CD14-positive monocyte (primary cell): ENCODE measurements around the gene ERFL. TPM values are rescaled to one million over a fixed set of nuclear protein-coding genes. Genes with fewer than 3 reads are reported as not detected.

ENCODE experiments used
- DNase-seq, 3 donors: peaks; one replicate each; pipeline ENCODE4 v3.0.0-alpha.2; 2011 to 2022
- H2AFZ ChIP-seq: 2 replicates; pipeline ENCODE4 v1.6.0; 2012; ENCODE audit warnings: mild to moderate bottlenecking, low read depth, low read length, inconsistent platforms; ENCODE audit not compliant: insufficient read depth, poor library complexity, severe bottlenecking
- H3K27ac ChIP-seq, 2 donors: 1 replicate in 1 of 2; 2 replicates in 1 of 2; pipeline ENCODE4 v1.5.1; 2012 to 2013; ENCODE audit warnings: low read length in 2 of 2, control low read depth in 1 of 2, inconsistent platforms in 1 of 2, low read depth in 1 of 2, mild to moderate bottlenecking in 1 of 2
- H3K27me3 ChIP-seq, 2 donors: one replicate each; pipeline versions ENCODE4 v1.6.0 to v1.6.1; 2011 to 2013; ENCODE audit warnings: low read length in 2 of 2; ENCODE audit not compliant: control insufficient read depth in 2 of 2, insufficient read depth in 2 of 2
- H3K36me3 ChIP-seq, 2 donors: replicated peaks in 1 of 2; 1 replicate in 1 of 2; 2 replicates in 1 of 2; pipeline versions ENCODE4 v1.5.1 to v1.6.1; 2012 to 2013; ENCODE audit warnings: low read length in 2 of 2, control low read depth in 1 of 2, inconsistent platforms in 1 of 2, mild to moderate bottlenecking in 1 of 2; ENCODE audit not compliant: insufficient read depth in 2 of 2, control insufficient read depth in 1 of 2
- H3K4me1 ChIP-seq, 2 donors: 1 replicate in 1 of 2; 2 replicates in 1 of 2; pipeline versions ENCODE4 v1.5.1 to v1.6.1; 2012 to 2013; ENCODE audit warnings: low read length in 2 of 2, control low read depth in 1 of 2, inconsistent platforms in 1 of 2, mild to moderate bottlenecking in 1 of 2, moderate library complexity in 1 of 2; ENCODE audit not compliant: insufficient read depth in 2 of 2, control insufficient read depth in 1 of 2
- H3K4me2 ChIP-seq: replicated peaks from 2 replicates; pipeline ENCODE3; 2012; ENCODE audit warnings: low read length, moderate library complexity, mild to moderate bottlenecking; ENCODE audit not compliant: poor library complexity, severe bottlenecking; ENCODE audit errors: extremely low read depth
- H3K4me3 ChIP-seq, 3 experiments: fragments of 200-600 bp in 1 of 3; sonication (generic) in 1 of 3; replicated peaks in 1 of 3; 1 replicate in 2 of 3; 2 replicates in 1 of 3; pipeline ENCODE4 v1.5.1; 2011 to 2013; ENCODE audit warnings: low read length in 3 of 3, mild to moderate bottlenecking in 3 of 3, control low read depth in 2 of 3, low read depth in 2 of 3, inconsistent platforms in 1 of 3, moderate library complexity in 1 of 3
- H3K79me2 ChIP-seq: 2 replicates; pipeline ENCODE4 v1.6.0; 2012; ENCODE audit warnings: mild to moderate bottlenecking, control low read depth, inconsistent platforms, low read length, moderate library complexity; ENCODE audit not compliant: insufficient read depth
- H3K9ac ChIP-seq: 2 replicates; pipeline ENCODE4 v1.6.0; 2017; ENCODE audit warnings: low read length, mild to moderate bottlenecking; ENCODE audit not compliant: insufficient read depth, poor library complexity, severe bottlenecking
- H3K9me3 ChIP-seq, 2 donors: replicated peaks in 1 of 2; 1 replicate in 1 of 2; 2 replicates in 1 of 2; pipeline versions ENCODE4 v1.5.1 to v1.6.1; 2012 to 2013; ENCODE audit warnings: low read length in 2 of 2, control low read depth in 1 of 2; ENCODE audit not compliant: control insufficient read depth in 1 of 2, insufficient read depth in 1 of 2
- H4K20me1 ChIP-seq: 2 replicates; pipeline ENCODE4 v1.6.0; 2012; ENCODE audit warnings: mild to moderate bottlenecking, low read length, control low read depth, moderate library complexity; ENCODE audit not compliant: insufficient read depth
- H3K27ac Mint-ChIP-seq, 7 donors: one replicate each; pipeline ENCODE4 v1.8.0; 2020; ENCODE audit warnings: mild to moderate bottlenecking in 7 of 7, mixed read lengths in 7 of 7, moderate library complexity in 6 of 7, inconsistent platforms in 2 of 7
- H3K27me3 Mint-ChIP-seq, 3 donors: one replicate each; pipeline ENCODE4 v1.8.0; 2021 to 2022; ENCODE audit warnings: low read depth in 3 of 3, mild to moderate bottlenecking in 3 of 3, mixed read lengths in 3 of 3, moderate library complexity in 3 of 3, inconsistent platforms in 1 of 3
- H3K36me3 Mint-ChIP-seq, 2 donors: one replicate each; pipeline ENCODE4 v1.8.0; 2020; ENCODE audit warnings: mixed read lengths in 2 of 2, inconsistent platforms in 1 of 2, mild to moderate bottlenecking in 1 of 2
- H3K4me1 Mint-ChIP-seq: one replicate; pipeline ENCODE4 v1.8.0; 2020; ENCODE audit warnings: mild to moderate bottlenecking, mixed read lengths
- H3K4me3 Mint-ChIP-seq, 2 donors: one replicate each; pipeline ENCODE4 v1.8.0; 2020; ENCODE audit warnings: mild to moderate bottlenecking in 2 of 2, mixed read lengths in 2 of 2, moderate library complexity in 1 of 2
- H3K9me3 Mint-ChIP-seq, 7 donors: one replicate each; pipeline ENCODE4 v1.8.0; 2020 to 2022; ENCODE audit warnings: mixed read lengths in 7 of 7, mild to moderate bottlenecking in 6 of 7, moderate library complexity in 6 of 7, inconsistent platforms in 2 of 7
- WGBS: methylation state at CpG from one replicate; pipeline ENCODE4 v1.1.5; 2013; ENCODE audit warnings: missing lambda C conversion rate; ENCODE audit not compliant: insufficient coverage; 5-methylcytosine and 5-hydroxymethylcytosine counted together
- intact Hi-C, 2 donors: fragments of 100-400 bp; cut with micrococcal nuclease; formaldehyde crosslinking; loops; one replicate each; pipeline versions ENCODE4 v1.15.0 to v1.15.1; 2023
- polyA plus RNA-seq, 3 donors: library from polyadenylated mRNA; depleted of rRNA in 1 of 3; unstranded in 2 of 3; stranded (reverse) in 1 of 3; fragments of 300-500 nt in 2 of 3; fragments of >200 nt in 1 of 3; fragmentation: Illumina TruSeq in 2 of 3; gene quantifications; 1 replicate in 2 of 3; 2 replicates in 1 of 3; pipeline ENCODE4 v1.2.3, GENCODE V29; 2012 to 2021
- TF ChIP-seq, protein P1 (sequence below): fragments of 200-600 bp; IDR thresholded peaks from one replicate; pipeline ENCODE4 v1.8.0; 2022; ENCODE audit warnings: antibody characterized with exemption, mild to moderate bottlenecking

ERFL gene
- polyA plus RNA-seq, 3 donors = not detected

DNA sequence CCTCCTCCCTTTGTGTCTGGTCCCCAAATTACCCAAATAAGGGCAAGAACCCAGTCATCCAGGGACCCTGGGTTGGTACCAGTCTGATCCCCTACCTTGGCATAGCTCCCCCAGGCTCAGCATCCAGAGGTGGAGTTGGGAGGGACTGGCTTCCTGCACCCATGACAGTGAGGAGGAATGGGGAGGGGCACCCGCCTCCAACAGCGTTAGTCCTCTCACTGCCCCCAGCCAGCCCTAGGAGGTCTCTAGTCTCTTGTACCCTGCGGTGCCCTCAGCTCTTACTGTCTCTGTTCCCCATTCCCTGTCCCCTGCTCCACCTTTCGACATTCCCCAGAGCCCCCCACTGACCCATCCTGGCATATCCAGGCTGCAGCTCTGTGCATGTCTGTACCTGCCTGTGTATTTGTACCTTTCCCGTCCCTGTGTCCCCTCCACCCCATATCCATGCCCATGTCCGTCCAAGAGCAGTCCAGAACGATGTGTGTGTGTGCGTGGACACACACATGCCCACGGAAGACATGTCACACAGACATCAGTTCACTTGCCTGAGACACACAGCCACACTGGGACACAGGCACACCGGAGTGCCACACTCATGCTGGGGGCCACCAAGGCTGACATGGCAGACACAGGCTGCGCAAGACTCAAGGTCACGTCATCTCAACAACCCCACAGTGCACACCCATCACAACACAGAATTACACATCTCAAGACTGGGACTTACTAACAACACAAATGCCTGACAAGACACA, 17.8 kb downstream of the ERFL start:
- peaks cover 73% of the 10 kb centered on the region for H4K20me1 ChIP-seq
- H3K4me2 ChIP-seq = no peak overlapping the region
- H3K9ac ChIP-seq = no peak overlapping the region
- intact Hi-C loops = no loop called here
- H3K36me3 Mint-ChIP-seq = peaks cover 23 to 27% of the 10 kb centered on the region in 2 donors
- H3K27me3 ChIP-seq = peaks cover 22 to 41% of the 10 kb centered on the region in 2 donors
- H3K27ac Mint-ChIP-seq = peak overlapping the region in 3 of 7 donors; percentile 4 to 30 (median 8)
- TF ChIP-seq, protein P1, sequence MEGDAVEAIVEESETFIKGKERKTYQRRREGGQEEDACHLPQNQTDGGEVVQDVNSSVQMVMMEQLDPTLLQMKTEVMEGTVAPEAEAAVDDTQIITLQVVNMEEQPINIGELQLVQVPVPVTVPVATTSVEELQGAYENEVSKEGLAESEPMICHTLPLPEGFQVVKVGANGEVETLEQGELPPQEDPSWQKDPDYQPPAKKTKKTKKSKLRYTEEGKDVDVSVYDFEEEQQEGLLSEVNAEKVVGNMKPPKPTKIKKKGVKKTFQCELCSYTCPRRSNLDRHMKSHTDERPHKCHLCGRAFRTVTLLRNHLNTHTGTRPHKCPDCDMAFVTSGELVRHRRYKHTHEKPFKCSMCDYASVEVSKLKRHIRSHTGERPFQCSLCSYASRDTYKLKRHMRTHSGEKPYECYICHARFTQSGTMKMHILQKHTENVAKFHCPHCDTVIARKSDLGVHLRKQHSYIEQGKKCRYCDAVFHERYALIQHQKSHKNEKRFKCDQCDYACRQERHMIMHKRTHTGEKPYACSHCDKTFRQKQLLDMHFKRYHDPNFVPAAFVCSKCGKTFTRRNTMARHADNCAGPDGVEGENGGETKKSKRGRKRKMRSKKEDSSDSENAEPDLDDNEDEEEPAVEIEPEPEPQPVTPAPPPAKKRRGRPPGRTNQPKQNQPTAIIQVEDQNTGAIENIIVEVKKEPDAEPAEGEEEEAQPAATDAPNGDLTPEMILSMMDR = no peak
- H3K27me3 Mint-ChIP-seq = peaks cover 4 to 46% (median 45%) of the 10 kb centered on the region in 3 donors
- WGBS = 66% methylated on average over 11 of the region's 12 CpGs
- peaks cover 22 to 25% of the 10 kb centered on the region in 2 donors for H3K36me3 ChIP-seq
- peak overlapping the region in 1 of 2 donors; percentile 21 for H3K4me3 Mint-ChIP-seq
- no peak overlapping the region for H3K27ac ChIP-seq
- H3K9me3 ChIP-seq = peaks cover 0 to 5% of the 10 kb centered on the region in 2 donors
- H3K4me1 ChIP-seq = no peaks in the 10 kb centered on the region
- peaks cover 0 to 8% (median 3%) of the 10 kb centered on the region in 7 donors for H3K9me3 Mint-ChIP-seq
- DNase-seq = no peak
- no peak overlapping the region for H2AFZ ChIP-seq
- no peaks in the 10 kb centered on the region for H3K79me2 ChIP-seq
- H3K4me1 Mint-ChIP-seq = peaks cover 20% of the 10 kb centered on the region
- no peak overlapping the region for H3K4me3 ChIP-seq

GRCh38 chr19:41909706-41910105, 18.5 kb downstream of the ERFL start:
- H3K27me3 ChIP-seq = peaks cover 18 to 36% of the 10 kb centered on the region in 2 donors
- no peak for DNase-seq
- no peaks in the 10 kb centered on the region for H3K79me2 ChIP-seq
- H3K9me3 ChIP-seq = peaks cover 0 to 5% of the 10 kb centered on the region in 2 donors
- TF ChIP-seq, protein P1 = no peak
- no peak overlapping the region for H3K9ac ChIP-seq
- H3K4me3 ChIP-seq = no peak overlapping the region
- peaks cover 29 to 32% of the 10 kb centered on the region in 2 donors for H3K36me3 ChIP-seq
- Mint-ChIP-seq H3K9me3 (peaks cover 0 to 8% (median 4%) of the 10 kb centered on the region in 7 donors), H3K4me3 (no peak overlapping the region), H3K4me1 (peaks cover 20% of the 10 kb centered on the region), H3K36me3 (peaks cover 30 to 33% of the 10 kb centered on the region in 2 donors), H3K27ac (no peak overlapping the region), H3K27me3 (peaks cover 4 to 46% (median 43%) of the 10 kb centered on the region in 3 donors)
- peaks cover 80% of the 10 kb centered on the region for H4K20me1 ChIP-seq
- no peak overlapping the region for H3K27ac ChIP-seq
- 90% methylated on average over 13 of the region's 13 CpGs for WGBS
- no peak overlapping the region for H3K4me2 ChIP-seq
- intact Hi-C loops = no loop called here
- H3K4me1 ChIP-seq = no peaks in the 10 kb centered on the region
- H2AFZ ChIP-seq = no peak overlapping the region
